Ovary (tissue), 9 donors: ENCODE results near the gene ROBO4. TPM values are rescaled to one million over a fixed set of nuclear protein-coding genes. Genes with fewer than 3 reads are reported as not detected.

Source experiments
- DNase-seq, 5 donors: peaks; one replicate each; pipeline ENCODE4 v3.0.0-alpha.2; 2019 to 2020
- H3K27ac ChIP-seq, 2 donors: fragments of 200-600 bp; one replicate each; pipeline versions ENCODE4 v1.5.1 to v1.8.0; 2019 to 2022
- H3K27me3 ChIP-seq: fragments of 200-600 bp; one replicate; pipeline ENCODE4 v1.8.0; 2022
- H3K36me3 ChIP-seq: fragments of 200-600 bp; sonication (generic); one replicate; pipeline ENCODE4 v1.5.1; 2019
- H3K4me1 ChIP-seq: one replicate; pipeline ENCODE4 v1.8.1; 2013; ENCODE audit warnings: mild to moderate bottlenecking, moderate library complexity; ENCODE audit not compliant: insufficient read depth
- H3K4me3 ChIP-seq: fragments of 200-600 bp; sonication (generic); one replicate; pipeline ENCODE4 v1.5.1; 2017
- H3K9me3 ChIP-seq, 2 donors: fragments of 200-600 bp in 1 of 2; sonication (generic) in 1 of 2; one replicate each; pipeline versions ENCODE4 v1.5.1 to v1.8.1; 2013 to 2019; ENCODE audit warnings: mild to moderate bottlenecking in 1 of 2, moderate library complexity in 1 of 2
- CTCF ChIP-seq, 3 donors: fragments of 450-650 bp in 2 of 3; fragments of 200-600 bp in 1 of 3; IDR thresholded peaks; one replicate each; pipeline versions ENCODE4 v1.5.1 to v1.8.0; 2016 to 2022; ENCODE audit warnings: antibody characterized with exemption in 3 of 3, mild to moderate bottlenecking in 1 of 3
- EP300 ChIP-seq: sonication (generic); formaldehyde crosslinking; IDR thresholded peaks from one replicate; pipeline ENCODE4 v1.6.1; 2017; ENCODE audit warnings: antibody characterized with exemption
- POLR2A ChIP-seq: fragments of 450-650 bp; IDR thresholded peaks from one replicate; pipeline ENCODE4 v1.6.1; 2017; ENCODE audit warnings: antibody characterized with exemption, mild to moderate bottlenecking, moderate library complexity
- WGBS, 3 donors: extraction: QIAGEN DNeasy Blood & Tissue Kit in 1 of 3; methylation state at CpG; one replicate each; pipeline versions ENCODE4 v1.1.5 to v1.1.7; 2013 to 2017; 5-methylcytosine and 5-hydroxymethylcytosine counted together
- intact Hi-C, 4 donors: fragments of 100-400 bp; cut with DNase I; formaldehyde crosslinking; loops; one replicate each; pipeline versions ENCODE4 v1.11.0 to v1.15.1; 2022 to 2023
- polyA plus RNA-seq, 2 donors: library from polyadenylated mRNA; stranded (reverse); fragments of 200-250 nt in 1 of 2; fragments of 350-450 nt in 1 of 2; fragmentation: Illumina TruSeq in 1 of 2; extraction: RNeasy Lipid Tissue Mini Kit (QIAGEN cat#74804) in 1 of 2; gene quantifications; one replicate each; pipeline ENCODE4 v1.2.3, GENCODE V29; 2013 to 2014
- total RNA-seq, 7 donors: library from RNA; depleted of rRNA in 2 of 7; stranded (reverse); fragments of >200 nt in 2 of 7; fragmentation: NEBNext Ultra II Directional in 3 of 7; extraction: Animal tissue kit (Norgen Biotek cat#: 25700) in 3 of 7; gene quantifications; one replicate each; pipeline versions ENCODE4 v1.1.0 to v1.2.4, GENCODE V29; 2016 to 2023
- donor health status: DM: no; HTN: no; CAD: no; lungs with moderate emphysema.
- donor health status: DM: no; HTN: no; CAD: no.
- donor health status: Bipolar disorder and iron deficiency.
- donor health status: DM: yes; HTN: yes; CAD: no.
- donor health status: DM: no; HTN: no; CAD: no.
- donor health status: DM: yes; HTN: yes; CAD: no.

The ROBO4 gene
- total and polyA plus RNA-seq, 9 donors, result 5.9 to 22.0 (median 10.0) TPM

DNA sequence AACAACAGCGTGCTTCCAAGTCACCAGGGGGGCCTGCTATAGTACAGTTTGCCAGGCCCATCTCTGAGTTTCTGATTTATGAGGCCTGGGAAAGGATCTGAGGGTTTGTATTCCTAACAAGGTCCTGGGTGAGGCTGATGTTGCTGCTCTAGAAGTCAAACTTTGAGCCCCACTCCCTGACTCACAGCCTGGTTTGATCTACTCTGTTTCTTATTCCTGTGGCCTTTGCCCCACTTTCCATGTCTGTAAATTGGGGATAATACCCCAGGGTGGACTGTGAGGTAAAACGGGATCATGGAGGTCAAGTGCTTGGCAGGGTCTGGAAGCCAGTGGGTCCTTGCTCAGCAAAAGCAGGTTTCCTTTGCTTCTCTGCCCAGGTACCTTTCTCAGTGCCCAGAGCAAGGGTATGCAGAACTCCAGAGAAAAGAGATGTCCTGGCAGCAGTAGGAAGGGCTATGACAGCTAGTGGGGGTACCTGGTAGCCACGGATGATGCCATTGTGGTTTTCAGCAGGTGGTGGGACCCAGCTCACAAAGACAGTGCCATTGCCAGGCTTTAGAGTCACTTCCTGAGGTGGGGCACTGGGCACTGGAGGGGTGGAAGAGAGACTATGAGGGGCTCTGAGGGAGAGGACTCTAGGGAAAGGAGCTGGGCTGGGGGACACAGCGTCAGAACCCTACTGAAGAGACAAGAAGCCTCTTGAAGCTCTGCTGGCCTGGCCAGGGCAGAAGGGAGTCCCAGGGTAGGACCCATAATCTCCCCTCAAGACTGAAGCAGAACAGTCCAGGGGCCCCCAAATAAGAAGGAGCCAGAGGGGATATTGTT, 2.8 kb downstream of the ROBO4 start:
- no peaks in the 10 kb centered on the region for H3K27me3 ChIP-seq
- H3K4me3 ChIP-seq, result no peak overlapping the region
- H3K36me3 ChIP-seq, result no peaks in the 10 kb centered on the region
- intact Hi-C loops, result no loop called here
- H3K27ac ChIP-seq, result peak overlapping the region; percentile 32 to 42
- peaks cover 34% of the 10 kb centered on the region for H3K4me1 ChIP-seq
- no peaks in the 10 kb centered on the region for H3K9me3 ChIP-seq
- 65 to 70% (median 66%) methylated on average over 4 of the region's 4 CpGs for WGBS, 3 donors
- no peak for TF ChIP-seq EP300
- no peak for TF ChIP-seq POLR2A
- TF ChIP-seq CTCF (IDR thresholded peaks at IDR 0.05), result no peak
- DNase-seq, result no peak

- H3K36me3 ChIP-seq, result no peaks in the 10 kb centered on the region
- intact Hi-C loops, result no loop called here
- H3K4me3 ChIP-seq, result no peak overlapping the region
- TF ChIP-seq EP300 (no peak), CTCF (IDR thresholded peaks at IDR 0.05) (no peak), POLR2A (no peak)
- peaks cover 28% of the 10 kb centered on the region for H3K4me1 ChIP-seq
- 86 to 96% (median 86%) methylated on average over 14 of the region's 14 CpGs for WGBS, 3 donors
- no peaks in the 10 kb centered on the region for H3K9me3 ChIP-seq
- H3K27ac ChIP-seq, result peak overlapping the region in 1 of 2 donors; percentile 32
- DNase-seq, result no peak
- no peaks in the 10 kb centered on the region for H3K27me3 ChIP-seq
These were observed 3.8 kb downstream of the ROBO4 start for GRCh38 chr11:124893781-124894401.

GRCh38 chr11:124892750-124893454, 4.8 kb downstream of the ROBO4 start:
- no peaks in the 10 kb centered on the region for H3K9me3 ChIP-seq
- no peak for TF ChIP-seq EP300
- no peak for TF ChIP-seq POLR2A
- no peak for TF ChIP-seq CTCF (IDR thresholded peaks at IDR 0.05)
- no peaks in the 10 kb centered on the region for H3K36me3 ChIP-seq
- WGBS, 3 donors, result 84 to 90% (median 85%) methylated on average over 9 of the region's 9 CpGs
- intact Hi-C loops, result no loop called here
- DNase-seq, result no peak
- H3K4me3 ChIP-seq, result no peak overlapping the region
- H3K27me3 ChIP-seq, result no peaks in the 10 kb centered on the region
- peaks cover 26% of the 10 kb centered on the region for H3K4me1 ChIP-seq
- H3K27ac ChIP-seq, result peak overlapping the region in 1 of 2 donors; percentile 24

DNA sequence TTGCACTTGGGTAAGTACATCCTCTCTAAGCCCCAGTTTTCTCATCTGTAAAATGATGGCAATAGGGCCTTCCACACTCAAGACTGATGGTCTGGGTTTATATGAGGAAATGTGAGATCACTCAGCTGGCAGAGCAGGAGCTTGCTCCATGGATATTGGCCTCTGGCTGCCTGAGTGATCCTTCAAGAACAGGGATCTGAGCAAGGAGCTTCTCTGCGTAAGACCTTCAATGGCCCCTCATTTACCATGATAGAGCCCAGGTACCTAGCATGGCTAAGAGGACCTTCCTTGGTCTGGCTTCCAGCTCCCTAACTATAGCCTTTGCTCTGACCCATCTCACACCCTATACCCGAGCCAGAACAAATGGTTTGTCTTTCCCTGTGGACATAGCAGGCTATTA, 5.5 kb downstream of the ROBO4 start:
- 90 to 93% (median 91%) methylated on average over 2 of the region's 2 CpGs for WGBS, 3 donors
- H3K4me1 ChIP-seq, result peaks cover 24% of the 10 kb centered on the region

More for the DNA sequence above, 5.5 kb downstream of the ROBO4 start:
- DNase-seq, result no peak
- Histone ChIP-seq H3K4me3 (no peak overlapping the region), H3K9me3 (no peaks in the 10 kb centered on the region), H3K36me3 (no peaks in the 10 kb centered on the region), H3K27ac (peak overlapping the region; percentile 13 to 24), H3K27me3 (no peaks in the 10 kb centered on the region)
- TF ChIP-seq POLR2A (no peak), CTCF (IDR thresholded peaks at IDR 0.05) (no peak), EP300 (no peak)
- intact Hi-C loops, result no loop called here
